Hepatocyte (in vitro differentiated cells): ENCODE data around the gene CORO6.

Experiments
- CTCF ChIP-seq: fragments of 200-600 bp; sonication (generic); IDR thresholded peaks from 2 replicates; pipeline ENCODE4 v1.5.1; 2016; ENCODE audit warnings: antibody characterized with exemption, mild to moderate bottlenecking; ENCODE audit not compliant: poor library complexity
- EZH2 ChIP-seq: fragments of 200-600 bp; sonication (generic); IDR thresholded peaks from 2 replicates; pipeline ENCODE4 v1.6.1; 2016; ENCODE audit warnings: antibody characterized with exemption, mild to moderate bottlenecking, borderline replicate concordance

- TF ChIP-seq CTCF (no peak), EZH2 (no peak)
These were observed 8.0 kb upstream of the CORO6 start for GRCh38 chr17:29630630-29631193.
